ENCODE results near the gene RBM20.
"Not testable (repeated sequence)": the region's sequence is repeated elsewhere in the genome, so short reads cannot be mapped to it uniquely, and the experiment has no call there.

RBM20 gene

GRCh38 chr10:110625951-110626855 lies 17.9 kb upstream of the RBM20 start:
- DNase-seq: no peak

- DNase-seq: no peak
These were observed 16.0 kb upstream of the RBM20 start for GRCh38 chr10:110628161-110628560.

- DNase-seq: no peak
These were observed 14.4 kb upstream of the RBM20 start for GRCh38 chr10:110629680-110630191.

GRCh38 chr10:110631934-110632333 lies 12.2 kb upstream of the RBM20 start:
- DNase-seq: no peak

GRCh38 chr10:110632591-110633215 lies 11.4 kb upstream of the RBM20 start:
- no peak for DNase-seq

GRCh38 chr10:110634527-110635209 lies 9.5 kb upstream of the RBM20 start:
- no peak for DNase-seq

GRCh38 chr10:110636572-110636931 lies 7.6 kb upstream of the RBM20 start:
- DNase-seq: no peak

GRCh38 chr10:110636932-110637557 lies 7.1 kb upstream of the RBM20 start:
- no peak for DNase-seq

GRCh38 chr10:110637558-110638053 lies 6.5 kb upstream of the RBM20 start:
- no peak for DNase-seq

GRCh38 chr10:110638319-110638718 lies 5.8 kb upstream of the RBM20 start:
- DNase-seq: no peak

GRCh38 chr10:110639046-110639445 lies 5.1 kb upstream of the RBM20 start:
- DNase-seq: not testable (repeated sequence)

GRCh38 chr10:110639858-110640257 lies 4.3 kb upstream of the RBM20 start:
- DNase-seq: not testable (repeated sequence)

GRCh38 chr10:110641256-110641655 lies 2.9 kb upstream of the RBM20 start:
- DNase-seq: peak; percentile 56

- no peak for DNase-seq
These were observed 1.7 kb upstream of the RBM20 start for GRCh38 chr10:110642204-110643034.

- no peak for DNase-seq
These were observed 992 bp upstream of the RBM20 start for GRCh38 chr10:110643035-110643652.

GRCh38 chr10:110644598-110645462 lies 694 bp downstream of the RBM20 start:
- DNase-seq: no peak

- DNase-seq: no peak
These were observed 2.4 kb downstream of the RBM20 start for GRCh38 chr10:110646417-110647135.

- no peak for DNase-seq
These were observed 2.9 kb downstream of the RBM20 start for GRCh38 chr10:110647136-110647430.

GRCh38 chr10:110648692-110649346 lies 4.7 kb downstream of the RBM20 start:
- DNase-seq: no peak
